ENCODE results near the gene STX8.

The STX8 gene

GRCh38 chr17:9200699-9201359 lies 374.8 kb downstream of the STX8 start:
- no peak for DNase-seq (ENCODE audit: low read depth)
- TF ChIP-seq CTCF (conservative IDR thresholded peaks at IDR 0.05; ENCODE audit: low read depth, low read length): no peak
- no peak overlapping the region for H3K4me3 ChIP-seq (ENCODE audit: low read length)
